Testis (tissue), 2 donors: ENCODE data around the gene FAM174A.

ENCODE experiments used
- CTCF ChIP-seq, 3 experiments: fragments of 450-650 bp in 2 of 3; fragments of 200-600 bp in 1 of 3; sonication (generic) in 1 of 3; IDR thresholded peaks; one replicate each; pipeline ENCODE4 v1.5.1; 2016 to 2019; ENCODE audit warnings: antibody characterized with exemption in 3 of 3, mild to moderate bottlenecking in 2 of 3, moderate library complexity in 1 of 3
- POLR2A ChIP-seq: fragments of 450-650 bp; IDR thresholded peaks from one replicate; pipeline ENCODE4 v1.6.1; 2017; ENCODE audit warnings: antibody characterized with exemption, mild to moderate bottlenecking, moderate library complexity

- TF ChIP-seq CTCF (IDR thresholded peaks at IDR 0.05) (no peak), POLR2A (no peak)
Observed at GRCh38 chr5:100577506-100577905, 42.3 kb downstream of the FAM174A start.
